CD4-positive, alpha-beta T cell treated with Interleukin-15 for 1 hour (primary cell): ENCODE data around the gene TMEM63B.
"Not testable (repeated sequence)": the region's sequence is repeated elsewhere in the genome, so short reads cannot be mapped to it uniquely, and the experiment has no call there.

Experiments used
- DNase-seq: peaks from one replicate; pipeline ENCODE4 v3.0.0-alpha.2; 2020

TMEM63B gene

DNA sequence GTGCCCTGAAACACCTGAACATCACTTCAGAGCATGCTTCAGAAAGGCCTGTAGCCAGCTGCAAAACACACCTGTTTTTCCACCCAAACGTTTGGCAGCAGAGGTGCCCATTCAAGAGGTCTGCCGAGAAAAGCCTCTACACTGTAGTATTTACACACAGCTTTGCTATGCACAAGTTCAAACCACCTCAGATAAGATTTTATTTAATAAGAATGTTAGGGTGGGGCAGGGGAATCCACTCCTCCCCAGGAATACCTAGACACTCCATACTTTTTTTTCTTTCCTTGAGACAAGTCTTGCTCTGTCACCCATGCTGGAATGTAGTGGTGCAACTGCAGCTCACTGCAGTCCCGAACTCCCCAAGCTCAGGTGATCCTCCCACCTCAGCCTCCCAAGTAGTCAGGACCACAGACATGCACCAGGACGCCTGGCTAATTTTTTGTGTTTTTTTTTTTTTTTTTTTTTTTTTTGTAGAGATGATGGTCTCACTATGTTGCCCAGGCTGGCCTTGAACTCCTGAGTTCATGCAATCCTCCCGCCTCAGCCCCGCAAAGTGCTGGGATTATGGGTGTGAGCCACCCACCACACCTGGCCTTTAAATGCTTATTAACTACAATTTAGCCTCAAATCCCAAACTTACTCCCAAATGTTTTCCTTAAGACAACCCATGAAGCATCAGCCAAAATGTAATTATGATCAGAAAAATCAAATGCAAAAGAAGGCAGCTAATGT, 9.8 kb upstream of the TMEM63B start:
- DNase-seq = no peak

DNA sequence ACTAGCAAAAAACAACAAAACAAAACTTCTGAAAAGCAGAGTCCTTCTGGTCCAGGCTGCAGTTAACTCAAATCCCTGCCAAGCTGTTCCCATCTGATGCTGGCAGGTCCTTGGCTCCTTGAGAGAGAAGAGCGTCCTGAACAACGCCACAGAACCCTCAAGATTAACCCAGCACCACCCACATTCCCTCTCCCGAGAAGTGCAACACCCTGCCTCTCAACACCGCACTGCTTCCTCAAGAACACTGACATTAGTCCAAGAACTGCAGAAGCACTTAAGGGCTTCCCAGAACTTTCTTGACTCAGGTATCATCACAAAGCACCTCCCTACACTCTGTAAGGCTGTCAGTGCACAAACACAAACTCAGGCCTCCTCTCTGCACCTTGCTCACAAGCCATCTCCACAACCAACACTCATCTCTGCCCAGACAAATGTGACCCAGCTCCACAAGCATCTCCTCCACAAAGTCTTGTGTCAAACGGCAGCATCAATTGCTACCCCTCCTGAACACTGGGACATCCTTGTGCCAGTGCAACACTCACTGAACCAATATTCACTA, 7.6 kb upstream of the TMEM63B start:
- no peak for DNase-seq

DNA sequence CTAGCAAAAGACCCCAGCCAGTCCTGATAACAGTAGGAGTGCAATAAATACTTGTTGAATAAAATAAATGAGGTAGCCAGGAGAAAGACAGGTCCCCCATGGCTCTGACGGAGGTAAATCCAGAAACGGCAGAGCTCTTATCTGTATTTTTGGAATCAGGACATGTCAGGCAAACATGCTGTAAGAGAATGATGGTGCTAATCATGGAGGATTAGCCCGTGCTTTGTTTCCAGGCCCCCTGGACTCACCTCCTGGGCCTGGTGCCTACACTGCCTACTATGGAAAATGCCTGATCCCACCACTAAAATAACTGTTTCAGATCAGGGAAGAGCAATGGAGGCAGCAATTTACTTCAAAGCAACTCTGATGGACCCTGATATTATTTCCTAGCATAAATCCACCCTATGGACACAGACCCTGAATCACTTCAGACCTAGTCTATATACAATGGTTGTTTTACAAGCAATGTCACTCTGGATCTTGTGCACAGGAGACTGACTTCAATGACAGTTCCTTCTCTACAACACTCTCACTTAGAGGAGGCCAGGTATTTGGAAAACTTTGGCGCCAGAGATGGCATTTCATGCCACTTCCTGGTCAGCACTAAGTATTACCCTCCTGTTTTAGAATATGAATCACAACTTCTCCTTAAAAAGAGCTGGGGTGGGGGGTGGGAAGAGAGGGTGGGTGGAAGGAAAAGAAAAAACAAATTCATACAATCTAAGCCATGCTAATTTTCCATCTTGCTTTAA, 6.5 kb upstream of the TMEM63B start:
- no peak for DNase-seq

DNA sequence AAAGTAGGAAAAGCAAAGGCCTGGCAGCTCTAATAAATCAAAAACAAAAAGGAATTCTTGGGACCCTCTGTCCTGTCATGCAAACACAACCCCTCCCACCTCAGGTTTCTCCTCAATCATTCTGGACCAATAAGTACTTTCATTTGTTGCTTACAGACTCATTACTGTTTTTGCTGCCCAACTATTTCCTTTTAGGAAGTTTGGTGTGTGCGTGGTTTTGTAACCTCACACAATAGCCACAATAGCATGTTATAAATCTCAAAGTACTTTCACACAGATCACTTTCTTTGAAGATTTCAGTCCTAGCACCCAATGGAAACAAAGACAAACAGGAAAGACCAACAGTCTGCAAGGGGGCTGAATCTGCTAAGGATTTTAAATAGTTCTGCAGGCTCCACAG, 4.6 kb upstream of the TMEM63B start:
- DNase-seq = no peak

DNA sequence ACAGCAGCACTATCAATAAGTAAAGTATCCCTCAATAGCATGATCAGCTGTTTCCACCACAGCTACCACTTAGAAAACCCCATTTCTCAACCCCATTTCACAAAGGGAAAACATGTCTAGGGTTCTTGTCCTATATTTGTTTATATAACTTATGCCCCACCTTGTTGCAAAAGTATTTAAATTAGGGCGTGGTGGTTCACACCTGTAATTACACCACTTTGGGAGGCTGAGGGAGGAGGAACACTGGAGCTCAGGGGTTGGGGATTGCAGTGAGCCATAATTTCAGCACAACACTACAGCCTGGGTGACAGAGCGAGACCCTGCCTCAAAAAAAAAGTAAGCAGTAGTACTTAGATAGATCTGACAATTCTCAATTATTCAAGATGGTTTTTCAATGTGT, 3.8 kb upstream of the TMEM63B start:
- DNase-seq = no peak

DNA sequence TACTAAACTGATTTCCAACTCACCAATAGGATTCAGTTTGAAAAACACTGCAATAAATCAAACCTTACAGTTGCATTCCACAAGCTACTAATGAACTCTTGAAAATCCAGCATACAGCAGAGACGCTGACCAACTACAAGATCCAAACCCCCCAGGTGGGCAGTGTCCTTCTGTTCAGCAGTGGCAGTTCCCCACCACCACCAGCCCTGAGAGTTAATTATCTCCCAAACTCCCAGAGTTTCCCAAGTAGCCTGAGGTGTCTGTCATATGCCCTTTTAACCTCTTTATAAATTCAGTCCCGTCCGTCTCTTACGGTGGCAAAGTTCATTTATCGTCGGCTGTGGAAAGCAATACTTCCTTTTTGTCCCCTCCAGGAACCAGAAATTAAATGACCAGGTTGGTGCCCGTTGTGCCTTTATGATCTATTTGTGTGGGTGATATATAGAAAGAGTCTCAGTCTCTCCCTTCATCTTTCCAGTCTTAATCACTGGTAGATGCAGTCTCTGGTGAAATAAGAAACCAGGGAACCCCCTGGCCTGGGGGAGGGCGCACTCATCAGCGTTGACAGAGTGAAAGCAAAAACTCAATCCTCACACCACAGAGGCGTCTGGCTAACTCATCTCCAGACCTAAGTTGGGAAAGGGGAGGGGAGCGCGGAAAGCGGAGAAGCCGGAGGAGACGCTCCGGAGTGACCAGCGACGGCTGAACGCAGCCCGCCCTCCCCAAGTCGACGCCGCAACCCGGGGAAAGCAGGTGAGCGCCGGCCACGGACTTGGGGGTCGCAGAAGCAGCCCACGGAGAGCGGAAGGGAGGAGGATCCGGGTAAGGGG, 819 bp upstream of the TMEM63B start:
- DNase-seq = peak; percentile 73

DNA sequence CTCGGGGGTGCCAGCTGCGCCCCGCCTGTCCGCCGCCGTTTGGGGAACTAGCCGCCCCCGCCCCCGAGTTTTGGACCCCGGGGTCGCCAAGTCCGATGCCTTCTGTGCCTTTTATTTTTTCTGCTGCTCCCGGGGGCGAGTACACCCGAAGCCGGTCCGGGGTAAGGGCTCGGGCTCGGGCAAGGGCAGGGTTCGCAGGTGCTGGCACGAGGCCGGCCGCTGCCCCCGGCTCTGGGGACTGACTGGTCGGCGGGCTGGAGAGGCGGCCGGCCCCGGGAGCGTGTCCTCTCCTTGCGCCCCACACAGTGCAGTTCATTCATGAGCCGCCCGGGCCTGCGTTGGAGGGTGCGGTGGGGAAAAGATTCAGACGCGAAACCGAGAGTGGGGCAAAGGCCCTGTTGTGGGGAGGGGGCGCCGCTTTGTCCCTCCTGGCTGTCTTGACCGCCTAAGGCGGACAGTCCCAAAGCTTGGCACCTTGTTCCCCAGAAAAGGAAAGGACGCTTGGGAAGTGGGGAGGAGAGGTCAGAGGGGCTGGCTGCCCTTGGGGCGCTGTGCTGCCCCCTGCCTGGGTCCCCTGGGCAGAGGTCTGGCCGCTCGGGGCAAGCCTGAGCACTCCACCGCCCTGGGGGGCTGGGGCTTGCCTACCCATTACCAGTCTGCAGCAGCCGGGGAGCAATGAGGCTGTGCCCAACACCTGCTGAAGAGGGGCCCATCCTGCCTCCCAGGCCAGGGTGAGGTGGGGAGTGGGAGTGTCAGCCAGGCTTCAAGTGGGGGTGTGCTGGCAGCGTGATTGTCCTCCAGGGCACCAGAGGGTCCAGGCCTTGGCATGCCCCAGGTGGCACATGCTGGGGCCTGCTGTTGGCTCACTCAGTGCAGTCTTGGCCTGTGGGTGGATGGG, 915 bp downstream of the TMEM63B start:
- no peak for DNase-seq

DNA sequence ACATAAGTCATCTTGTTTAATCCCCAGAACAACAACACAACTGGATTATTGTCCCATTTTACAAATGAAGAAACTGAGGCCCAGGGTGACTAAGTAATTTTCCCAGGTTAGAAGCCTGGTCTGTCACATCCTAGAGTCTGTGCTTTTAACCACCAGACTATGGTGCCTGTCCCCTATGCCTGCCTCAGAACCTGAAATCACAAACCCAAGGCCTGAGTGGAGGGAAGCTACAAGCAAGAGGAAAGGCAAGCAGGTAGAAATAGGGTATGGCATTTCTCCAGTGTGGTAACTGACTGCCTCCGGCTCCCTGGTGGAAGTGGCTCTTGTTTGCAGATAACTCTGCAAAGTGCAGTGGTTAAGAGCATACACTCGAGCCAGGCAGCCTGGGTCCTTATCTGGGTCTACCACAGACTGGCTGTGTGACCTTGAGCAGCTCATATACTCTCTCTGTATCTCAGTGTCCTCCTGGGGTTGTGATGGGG, 2.5 kb downstream of the TMEM63B start:
- DNase-seq = no peak

DNA sequence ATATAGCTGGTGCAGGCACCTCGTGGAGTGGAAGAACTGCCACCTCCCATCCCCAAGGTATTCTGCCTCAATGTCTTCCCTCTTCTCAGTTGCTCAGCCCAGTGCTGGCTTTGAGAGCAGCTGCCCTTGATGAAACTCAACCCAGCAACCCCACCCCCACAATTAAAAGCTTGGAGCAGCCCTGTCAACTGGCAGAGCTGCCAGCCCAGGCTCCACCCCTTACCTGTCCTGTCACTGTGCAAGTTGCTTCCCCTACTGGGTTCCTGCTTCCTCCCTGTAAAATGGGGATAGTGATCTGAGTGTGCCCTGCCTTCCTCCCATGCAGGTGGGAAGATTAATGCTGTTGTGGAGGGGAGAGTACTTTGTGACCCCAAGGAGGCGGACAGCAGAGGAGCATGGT, 4.5 kb downstream of the TMEM63B start:
- DNase-seq = no peak

DNA sequence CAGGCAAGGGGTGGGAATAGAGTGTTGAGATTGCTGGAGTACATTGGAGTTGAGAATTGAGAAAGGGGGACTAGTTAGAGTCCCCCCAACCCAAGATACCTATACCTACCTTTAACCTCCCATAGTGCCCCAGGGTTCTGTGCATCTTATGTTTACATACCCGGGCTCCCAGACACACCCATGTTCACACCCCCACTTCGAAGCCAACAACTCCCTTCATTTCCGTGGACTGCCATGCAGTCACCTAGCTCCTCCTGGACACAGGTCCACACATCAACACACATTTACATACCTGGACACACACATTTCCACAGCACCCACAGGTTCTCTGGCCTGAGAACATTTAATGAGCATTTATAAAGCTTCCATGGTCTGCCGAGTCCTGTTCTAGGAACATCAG, 5.1 kb downstream of the TMEM63B start:
- DNase-seq = no peak

DNA sequence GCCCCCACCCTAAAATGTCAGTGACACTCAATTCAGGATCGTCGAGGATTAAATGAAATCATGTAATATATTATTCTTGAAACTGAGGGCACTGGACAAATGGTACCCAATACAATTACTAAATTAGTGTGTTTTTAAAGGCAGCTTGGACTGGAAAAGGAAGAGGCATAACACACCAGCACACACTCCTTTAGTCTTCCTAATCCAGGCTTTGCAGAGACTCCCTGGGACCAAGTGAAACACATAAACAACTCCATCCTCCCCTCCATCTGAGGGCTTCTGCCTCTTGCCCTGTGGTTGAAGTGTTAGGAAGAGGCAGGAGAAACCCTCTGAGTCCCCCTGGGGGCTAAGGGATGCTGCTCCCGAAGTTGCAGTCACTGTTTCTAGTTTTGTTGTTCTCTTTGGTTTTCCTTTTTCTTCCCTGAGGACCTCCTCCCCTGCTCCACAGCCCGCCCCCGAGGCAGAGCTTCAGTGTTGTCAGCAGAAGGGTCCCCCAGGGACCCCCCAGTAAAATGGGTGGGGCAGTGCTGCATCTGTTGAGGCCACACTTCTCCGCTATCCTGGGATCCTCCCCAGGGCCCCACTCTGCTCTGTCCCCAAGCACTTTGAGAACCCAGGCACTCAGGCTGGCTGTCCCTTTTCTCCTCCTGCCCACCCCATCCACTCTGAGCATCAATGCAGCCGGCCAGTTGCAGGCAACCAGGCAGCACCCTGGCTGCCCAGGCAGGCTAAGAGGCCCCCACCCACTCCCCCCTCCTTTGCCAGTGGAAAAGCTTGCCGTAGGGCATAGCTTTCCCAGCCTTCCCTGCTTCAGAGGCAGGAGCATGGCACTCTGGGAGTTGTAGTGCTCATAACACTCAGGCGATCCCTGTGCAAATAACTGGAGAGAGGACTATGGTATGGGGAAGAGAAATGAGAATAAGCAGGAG, 5.9 kb downstream of the TMEM63B start:
- no peak for DNase-seq

DNA sequence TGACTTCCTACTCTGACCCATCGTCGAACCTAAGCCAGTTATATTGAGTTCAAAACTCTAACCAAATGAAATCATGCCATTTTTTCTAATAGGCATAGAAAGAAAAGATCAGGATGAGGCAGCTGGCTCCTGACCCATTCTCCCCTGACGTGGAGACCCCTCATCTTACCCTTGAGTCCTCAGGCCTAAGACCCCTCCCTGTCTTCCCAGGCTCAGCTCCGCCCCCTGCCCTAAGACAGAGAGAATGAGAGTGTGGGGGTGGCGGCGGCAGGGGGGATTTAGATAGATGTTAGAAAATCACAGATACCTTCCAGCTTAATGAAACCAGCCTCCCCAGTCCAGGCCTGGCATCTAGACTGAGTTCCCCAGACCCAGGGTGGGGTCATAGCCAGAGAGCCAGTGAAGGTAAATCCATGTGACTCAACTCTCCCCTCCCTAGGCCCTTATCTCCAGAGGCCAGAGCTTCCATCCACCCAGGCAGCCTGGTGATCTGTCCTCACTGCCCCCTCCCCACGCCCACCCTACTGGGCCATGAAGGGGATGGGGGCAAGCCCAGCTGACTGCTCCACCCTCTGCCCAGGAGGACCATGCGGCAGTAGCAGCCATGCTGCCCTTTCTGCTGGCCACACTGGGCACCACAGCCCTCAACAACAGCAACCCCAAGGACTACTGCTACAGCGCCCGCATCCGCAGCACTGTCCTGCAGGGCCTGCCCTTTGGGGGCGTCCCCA, 6.8 kb downstream of the TMEM63B start:
- DNase-seq = no peak

DNA sequence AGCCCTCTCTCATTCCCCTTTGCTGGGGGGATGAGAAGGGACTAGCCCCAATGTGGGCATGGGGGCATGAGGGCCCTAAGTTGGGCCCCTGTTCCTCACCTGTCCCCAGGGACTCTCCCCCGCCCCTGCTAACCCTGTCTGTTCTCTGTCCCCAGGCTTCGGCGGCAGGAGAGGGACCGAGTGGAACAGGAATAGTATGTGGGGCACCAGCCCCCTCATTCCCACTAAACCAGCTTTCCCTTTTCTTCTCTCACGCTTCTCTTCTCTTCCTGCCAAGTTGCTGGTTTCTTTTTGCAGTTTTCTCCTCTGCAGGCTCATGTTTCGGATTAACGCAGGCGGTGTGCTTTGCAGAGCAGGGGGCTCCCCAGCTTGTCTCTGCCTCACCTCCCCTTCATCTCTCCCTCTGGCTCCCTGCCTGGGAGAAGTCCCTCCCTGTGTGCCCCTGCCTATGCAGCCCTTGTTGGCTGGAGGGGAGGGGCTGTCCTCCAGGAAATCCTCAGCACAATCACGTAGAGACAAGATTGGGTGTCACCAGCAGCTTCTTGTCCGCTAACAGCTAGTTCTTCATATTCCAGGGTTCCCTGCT, 7.9 kb downstream of the TMEM63B start:
- no peak for DNase-seq

DNA sequence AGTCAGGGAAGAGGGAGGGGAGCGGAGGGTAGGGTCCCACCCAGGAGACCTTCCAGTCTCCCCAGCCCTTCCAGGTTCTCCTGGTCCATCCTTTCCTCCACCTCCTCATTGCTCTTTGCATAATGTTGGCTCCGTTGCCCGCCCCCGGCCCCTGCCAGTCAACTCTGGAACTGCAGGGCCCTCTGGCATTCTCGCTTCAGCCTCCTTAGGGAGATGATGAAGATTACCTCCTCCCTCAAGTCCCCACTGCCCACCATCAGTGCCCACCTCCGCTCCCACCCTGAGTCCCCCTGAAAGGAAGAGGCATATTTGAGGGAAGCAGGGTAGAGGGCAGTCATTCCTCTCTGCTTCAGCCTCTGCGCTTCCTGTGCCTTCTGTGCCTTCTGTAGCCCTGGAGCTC, 8.5 kb downstream of the TMEM63B start:
- DNase-seq = no peak

DNA sequence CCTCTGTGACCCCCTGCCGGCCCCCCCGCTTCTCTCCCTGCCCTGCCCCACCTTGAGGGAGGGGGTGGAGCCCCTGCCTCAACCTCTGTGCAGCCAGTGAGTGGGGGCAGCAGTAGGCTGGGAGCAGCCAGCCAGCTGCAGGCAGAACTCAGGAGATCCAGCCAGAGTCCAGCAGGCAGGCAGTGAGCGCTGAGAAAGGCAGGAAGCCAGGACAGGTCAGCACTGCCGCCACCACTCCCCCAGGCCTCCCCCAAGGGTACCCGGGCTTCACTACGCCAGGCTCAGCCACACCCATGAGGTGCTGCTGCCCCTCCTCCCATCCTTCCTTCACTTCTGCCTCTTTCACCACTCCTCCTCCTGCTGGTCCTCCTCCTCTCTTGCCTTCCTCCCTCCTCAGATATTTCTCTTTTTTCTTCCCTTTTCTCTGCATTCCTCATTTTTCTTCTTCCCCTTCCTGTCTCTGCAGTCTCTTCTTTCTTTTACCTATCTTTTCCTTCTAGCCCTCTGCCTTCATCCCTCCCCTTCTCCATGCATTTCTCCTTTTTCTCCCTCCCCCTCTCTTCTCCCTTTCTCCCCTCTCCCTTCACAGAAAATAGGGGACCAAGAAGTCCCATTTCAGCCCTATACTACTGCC, 11.5 kb downstream of the TMEM63B start:
- no peak for DNase-seq

DNA sequence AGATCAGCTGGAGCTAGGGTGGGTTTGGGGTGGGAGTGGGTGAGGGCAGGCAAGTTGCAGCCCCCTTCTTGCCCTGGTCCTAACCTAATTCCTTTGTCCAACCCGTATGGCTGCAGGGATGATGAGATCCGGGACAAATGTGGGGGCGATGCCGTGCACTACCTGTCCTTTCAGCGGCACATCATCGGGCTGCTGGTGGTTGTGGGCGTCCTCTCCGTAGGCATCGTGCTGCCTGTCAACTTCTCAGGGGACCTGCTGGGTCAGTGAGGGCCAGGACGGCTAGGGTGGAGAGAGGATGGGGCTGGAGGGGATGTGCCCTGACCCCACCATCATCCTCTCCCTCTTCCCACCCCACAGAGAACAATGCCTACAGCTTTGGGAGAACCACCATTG, 12.0 kb downstream of the TMEM63B start:
- no peak for DNase-seq

DNA sequence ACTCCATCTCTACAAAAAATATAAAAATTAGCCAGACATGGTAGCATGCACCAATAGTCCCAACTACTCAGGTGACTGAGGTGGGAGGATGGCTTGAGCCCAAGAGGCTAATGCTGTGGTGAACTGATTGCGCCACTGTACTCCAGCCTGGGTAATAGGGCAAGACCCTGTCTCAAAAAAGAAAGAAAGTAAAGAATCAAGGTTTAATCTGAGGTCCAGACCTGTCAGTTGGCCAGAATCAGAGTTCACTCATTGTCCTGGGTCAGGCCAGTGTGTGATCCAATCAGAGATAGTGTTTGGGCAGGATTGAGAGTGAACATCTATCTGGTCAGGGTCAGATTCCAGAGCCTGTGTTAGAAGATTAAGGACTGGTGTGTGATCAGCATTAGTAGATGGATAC, 15.5 kb downstream of the TMEM63B start:
- DNase-seq = no peak

DNA sequence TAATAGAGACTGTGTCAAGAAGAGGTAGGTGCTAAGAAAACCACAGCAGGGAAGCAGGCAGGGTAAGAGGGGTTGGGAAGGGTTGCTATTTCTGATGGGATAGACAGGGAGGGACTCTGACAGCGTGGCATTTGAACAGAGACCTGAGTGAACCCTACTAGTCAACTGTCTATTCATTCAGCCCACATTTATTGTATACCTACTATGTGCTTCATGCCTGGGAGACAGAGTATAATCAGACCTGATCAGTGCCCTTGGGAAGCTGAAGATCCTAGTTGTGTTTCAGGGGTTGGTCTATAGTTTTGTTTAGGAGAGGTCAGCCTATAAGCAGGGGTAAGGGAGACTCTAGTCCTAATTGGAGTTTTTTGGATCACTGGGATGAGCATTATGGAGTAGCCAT, 16.4 kb downstream of the TMEM63B start:
- no peak for DNase-seq

DNA sequence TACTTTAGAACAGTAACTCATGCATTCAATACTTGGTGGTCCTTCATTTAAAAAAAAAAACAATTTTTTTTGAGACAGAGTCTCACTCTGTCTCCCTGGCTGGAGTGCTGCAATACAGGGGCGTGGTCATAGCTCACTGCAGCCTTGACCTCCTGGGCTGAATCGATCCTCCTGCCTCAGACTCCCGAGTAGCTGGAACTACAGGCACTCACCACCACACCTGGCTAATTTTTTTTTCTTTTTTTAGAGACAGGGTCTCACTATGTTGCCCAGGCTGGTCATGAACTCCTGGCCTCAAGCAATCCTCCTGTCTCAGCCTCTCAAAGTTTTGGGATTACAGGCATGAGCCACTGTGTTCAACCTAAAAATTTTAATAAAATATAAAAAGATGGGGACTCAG, 17.2 kb downstream of the TMEM63B start:
- not testable (repeated sequence) for DNase-seq
